ENCODE data around the gene FITM1.

DNA sequence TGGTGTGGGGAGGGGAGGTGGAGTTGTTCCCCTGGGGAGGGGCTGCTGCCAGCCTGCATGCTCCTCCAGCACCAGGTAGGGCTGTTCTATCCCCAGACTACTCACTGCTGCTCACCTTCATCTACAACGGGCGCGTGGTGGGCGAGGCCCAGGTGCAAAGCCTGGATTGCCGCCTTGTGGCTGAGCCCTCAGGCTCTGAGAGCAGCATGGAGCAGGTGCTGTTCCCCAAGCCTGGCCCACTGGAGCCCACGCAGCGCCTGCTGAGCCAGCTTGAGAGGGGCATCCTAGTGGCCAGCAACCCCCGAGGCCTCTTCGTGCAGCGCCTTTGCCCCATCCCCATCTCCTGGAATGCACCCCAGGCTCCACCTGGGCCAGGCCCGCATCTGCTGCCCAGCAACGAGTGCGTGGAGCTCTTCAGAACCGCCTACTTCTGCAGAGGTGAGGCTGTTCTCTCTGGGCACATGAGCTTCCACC, 34.1 kb downstream of the FITM1 start:
- no peak for TF ChIP-seq EZH2 (IDR thresholded peaks at IDR 0.05; ENCODE audit: low read length)
- no peak for TF ChIP-seq CTCF (optimal IDR thresholded peaks at IDR 0.05 in 1 of 3, IDR thresholded peaks at IDR 0.05 in 1 of 3, conservative IDR thresholded peaks at IDR 0.05 in 1 of 3; ENCODE audit: extremely low read depth in 1 of 3, insufficient read depth in 2 of 3, low read length in 3 of 3)
